Measurements from ENCODE around the gene ANO1. TPM values are rescaled to one million over a fixed set of nuclear protein-coding genes. Genes with fewer than 3 reads are reported as not detected.

Gene ANO1
- total RNA-seq, 2 donors from 2014 or later: 7.3 to 23.1 TPM

DNA sequence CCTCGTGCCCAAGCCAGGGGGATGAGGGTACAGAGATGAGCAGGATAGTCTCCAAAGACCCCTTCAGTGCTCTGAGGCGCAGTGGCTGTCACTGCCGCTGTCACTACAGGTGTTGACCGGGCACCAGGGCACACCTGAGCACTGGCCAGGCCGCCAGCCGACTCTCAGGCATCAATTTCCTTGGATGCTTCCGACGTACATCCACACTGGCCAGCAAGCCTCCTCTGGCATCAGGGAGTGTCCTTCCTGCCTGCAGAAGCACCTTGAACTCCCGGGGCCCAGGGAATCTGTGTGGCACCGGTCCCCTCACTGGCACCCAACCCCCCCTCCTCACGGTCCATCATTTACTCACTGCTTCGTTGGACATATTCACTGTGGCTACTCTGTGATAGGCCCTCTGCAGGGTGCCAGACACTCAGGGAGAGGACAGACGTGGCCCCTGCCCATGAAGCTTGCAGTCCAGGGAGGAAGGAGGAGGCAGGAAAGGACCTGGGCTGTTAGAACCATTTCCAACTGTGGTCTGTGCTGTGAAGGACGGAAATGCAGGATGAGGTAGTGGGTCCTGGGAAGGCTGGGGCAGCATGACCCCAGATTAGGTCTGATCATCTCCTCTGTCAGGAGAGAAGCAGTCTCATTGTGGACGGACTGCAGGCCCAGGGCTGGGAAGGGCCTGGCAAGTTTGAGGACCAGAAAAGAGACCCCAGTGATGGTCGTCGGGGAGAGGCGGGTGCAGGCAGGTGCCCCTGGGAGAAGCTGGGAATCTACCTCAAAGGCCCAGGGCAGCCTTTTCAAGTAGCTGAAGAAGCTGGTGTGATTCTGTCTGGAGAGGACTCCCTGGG lies 46.3 kb upstream of the ANO1 start:
- no peaks in the 10 kb centered on the region for H3K9me3 ChIP-seq
- DNase-seq (no peak), ATAC-seq (no peak)
- 69 to 82% methylated on average over 12 to 18 of the region's 18 CpGs for WGBS, 2 donors
- no peak for TF ChIP-seq POLR2A (IDR thresholded peaks at IDR 0.05)
- TF ChIP-seq, protein P1, sequence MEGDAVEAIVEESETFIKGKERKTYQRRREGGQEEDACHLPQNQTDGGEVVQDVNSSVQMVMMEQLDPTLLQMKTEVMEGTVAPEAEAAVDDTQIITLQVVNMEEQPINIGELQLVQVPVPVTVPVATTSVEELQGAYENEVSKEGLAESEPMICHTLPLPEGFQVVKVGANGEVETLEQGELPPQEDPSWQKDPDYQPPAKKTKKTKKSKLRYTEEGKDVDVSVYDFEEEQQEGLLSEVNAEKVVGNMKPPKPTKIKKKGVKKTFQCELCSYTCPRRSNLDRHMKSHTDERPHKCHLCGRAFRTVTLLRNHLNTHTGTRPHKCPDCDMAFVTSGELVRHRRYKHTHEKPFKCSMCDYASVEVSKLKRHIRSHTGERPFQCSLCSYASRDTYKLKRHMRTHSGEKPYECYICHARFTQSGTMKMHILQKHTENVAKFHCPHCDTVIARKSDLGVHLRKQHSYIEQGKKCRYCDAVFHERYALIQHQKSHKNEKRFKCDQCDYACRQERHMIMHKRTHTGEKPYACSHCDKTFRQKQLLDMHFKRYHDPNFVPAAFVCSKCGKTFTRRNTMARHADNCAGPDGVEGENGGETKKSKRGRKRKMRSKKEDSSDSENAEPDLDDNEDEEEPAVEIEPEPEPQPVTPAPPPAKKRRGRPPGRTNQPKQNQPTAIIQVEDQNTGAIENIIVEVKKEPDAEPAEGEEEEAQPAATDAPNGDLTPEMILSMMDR (IDR thresholded peaks at IDR 0.05): no peak
- no peak overlapping the region for H3K27ac ChIP-seq
- H3K36me3 ChIP-seq (replicated peaks in 1 of 2; ENCODE audit: insufficient read depth in 1 of 2, low read depth in 2 of 2): no peaks in the 10 kb centered on the region
- H3K4me1 ChIP-seq: no peaks in the 10 kb centered on the region
- H3K27me3 ChIP-seq: no peaks in the 10 kb centered on the region
- H3K4me3 ChIP-seq: no peak overlapping the region
- intact Hi-C loops (cut with DNase I): no loop called here

DNA sequence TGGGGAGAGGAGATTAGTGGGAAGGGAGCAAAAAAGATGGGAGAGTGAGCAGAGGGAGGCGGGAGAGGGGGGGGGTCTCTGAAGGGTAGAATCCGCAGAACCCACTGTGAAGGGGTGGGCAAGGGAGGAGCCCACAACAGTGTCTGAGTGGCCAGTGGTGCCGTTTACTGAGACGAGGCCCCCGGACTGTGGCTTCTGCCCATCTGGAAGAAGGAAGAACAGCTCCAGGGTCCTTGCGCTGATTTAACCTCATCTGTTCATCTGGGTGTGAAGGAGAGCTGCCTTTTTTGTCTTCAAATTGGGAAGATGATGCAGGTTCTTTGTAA lies 45.7 kb upstream of the ANO1 start:
- H3K9me3 ChIP-seq: no peaks in the 10 kb centered on the region
- no peak for ATAC-seq

DNA sequence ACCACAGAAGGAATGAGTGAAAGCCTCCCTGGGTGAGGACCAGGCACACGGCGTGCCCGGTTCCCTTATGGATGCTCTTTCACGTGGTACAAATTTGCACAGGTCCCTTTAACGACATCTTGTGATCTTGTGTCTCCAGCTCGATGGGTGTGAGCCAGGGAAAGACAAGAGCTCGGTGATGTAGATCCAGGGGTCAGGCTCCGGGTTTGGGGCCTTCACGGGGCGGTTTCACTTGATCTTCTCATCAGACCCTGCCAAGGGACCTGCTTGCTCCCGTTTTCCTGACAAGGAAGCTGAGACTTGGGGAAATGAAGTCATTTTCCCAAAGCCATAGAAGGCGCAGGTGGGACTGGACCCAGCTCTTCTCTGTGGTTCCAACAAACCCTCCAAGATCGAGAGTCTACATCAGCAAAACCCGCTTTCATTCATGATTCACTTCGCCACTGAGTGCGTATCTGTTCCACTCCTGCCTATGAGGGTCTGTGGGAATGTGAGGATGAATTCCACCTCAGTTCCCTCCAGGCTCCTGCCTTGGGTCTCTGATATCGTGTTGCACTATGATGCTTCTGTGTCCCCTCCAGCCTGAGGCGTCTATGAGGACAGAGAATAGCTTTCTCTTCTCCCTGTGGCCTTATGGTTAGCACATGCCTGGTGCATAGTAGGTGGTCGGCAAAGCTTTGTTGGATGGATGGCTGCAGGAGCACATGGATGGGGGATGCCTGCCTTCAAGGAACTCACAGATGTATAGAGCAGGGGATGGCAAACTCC lies 45.0 kb upstream of the ANO1 start:
- Histone ChIP-seq H3K9me3 (peaks cover 0 to 6% (median 0%) of the 10 kb centered on the region in 3 donors), H3K36me3 (replicated peaks in 1 of 2; ENCODE audit: insufficient read depth in 1 of 2, low read depth in 2 of 2) (no peaks in the 10 kb centered on the region), H3K27me3 (no peaks in the 10 kb centered on the region), H3K4me3 (no peak overlapping the region), H3K4me1 (no peaks in the 10 kb centered on the region), H3K27ac (no peak overlapping the region)
- TF ChIP-seq, protein P1 (IDR thresholded peaks at IDR 0.05): no peak
- TF ChIP-seq POLR2A (IDR thresholded peaks at IDR 0.05): no peak
- ATAC-seq (no peak), DNase-seq (no peak)
- 75 to 80% methylated on average over 19 of the region's 19 CpGs for WGBS, 2 donors
- intact Hi-C loops (cut with DNase I): no loop called here

More for the DNA sequence above, 45.7 kb upstream of the ANO1 start:
- intact Hi-C loops (cut with DNase I): no loop called here
- 76 to 80% methylated on average over 6 of the region's 6 CpGs for WGBS, 2 donors
- Histone ChIP-seq H3K27ac (no peak overlapping the region), H3K27me3 (no peaks in the 10 kb centered on the region), H3K4me3 (no peak overlapping the region), H3K36me3 (replicated peaks in 1 of 2; ENCODE audit: insufficient read depth in 1 of 2, low read depth in 2 of 2) (no peaks in the 10 kb centered on the region), H3K4me1 (no peaks in the 10 kb centered on the region)
- TF ChIP-seq, protein P1 (IDR thresholded peaks at IDR 0.05): no peak
- TF ChIP-seq POLR2A (IDR thresholded peaks at IDR 0.05): no peak
- DNase-seq: no peak

DNA sequence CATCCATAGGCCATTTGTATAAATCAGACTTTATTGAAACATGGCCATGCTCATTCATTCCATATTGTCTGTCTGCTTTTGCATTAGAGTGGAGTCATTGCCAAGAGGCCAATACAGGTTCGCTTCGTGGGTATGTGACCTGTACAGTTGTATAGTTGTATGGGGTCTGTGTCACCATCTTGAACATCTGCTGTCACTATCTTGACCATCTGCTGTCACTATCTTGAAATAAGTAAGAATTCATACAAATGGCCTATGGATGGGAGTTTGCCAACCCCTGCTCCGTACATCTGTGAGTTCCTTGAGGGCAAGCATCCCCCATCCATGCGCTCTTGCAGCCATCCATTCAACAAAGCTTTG lies 44.4 kb upstream of the ANO1 start:
- H3K27me3 ChIP-seq: no peaks in the 10 kb centered on the region
- DNase-seq (no peak), ATAC-seq (no peak)
- intact Hi-C loops (cut with DNase I): no loop called here
- H3K4me3 ChIP-seq: no peak overlapping the region
- WGBS, 2 donors: 73 to 89% methylated on average over 4 of the region's 4 CpGs
- no peak for TF ChIP-seq POLR2A (IDR thresholded peaks at IDR 0.05)
- TF ChIP-seq, protein P1 (IDR thresholded peaks at IDR 0.05): no peak
- no peak overlapping the region for H3K27ac ChIP-seq
- H3K9me3 ChIP-seq: peaks cover 0 to 12% (median 0%) of the 10 kb centered on the region in 3 donors
- no peaks in the 10 kb centered on the region for H3K4me1 ChIP-seq
- no peaks in the 10 kb centered on the region for H3K36me3 ChIP-seq (replicated peaks in 1 of 2; ENCODE audit: insufficient read depth in 1 of 2, low read depth in 2 of 2)
